SW480 (cell line): ENCODE results near the gene ADPRS.
A peak's percentile ranks its signal among the peaks of the same experiment; 100 is the strongest.

Experiments
- DNase-seq: peaks from one replicate; pipeline ENCODE4 v3.0.0-alpha.2; 2016; ENCODE audit warnings: low spot score

ADPRS gene

GRCh38 chr1:36087233-36088123 is 1.2 kb upstream of the ADPRS start:
- DNase-seq, result no peak

GRCh38 chr1:36088265-36088576 is 471 bp upstream of the ADPRS start:
- no peak for DNase-seq

- peak; percentile 37 for DNase-seq
These were observed 865 bp downstream of the ADPRS start for GRCh38 chr1:36089393-36090121.

- no peak for DNase-seq
These were observed 2.4 kb downstream of the ADPRS start for GRCh38 chr1:36091141-36091540.

- no peak for DNase-seq
These were observed 3.0 kb downstream of the ADPRS start for GRCh38 chr1:36091698-36092097.

- no peak for DNase-seq
These were observed 3.6 kb downstream of the ADPRS start for GRCh38 chr1:36092166-36092797.

- no peak for DNase-seq
These were observed 4.1 kb downstream of the ADPRS start for GRCh38 chr1:36092798-36093185.

- no peak for DNase-seq
These were observed 4.5 kb downstream of the ADPRS start for GRCh38 chr1:36093226-36093625.

GRCh38 chr1:36093929-36094328 is 5.2 kb downstream of the ADPRS start:
- DNase-seq, result no peak

- no peak for DNase-seq
These were observed 5.9 kb downstream of the ADPRS start for GRCh38 chr1:36094621-36095061.

GRCh38 chr1:36095760-36096405 is 7.2 kb downstream of the ADPRS start:
- DNase-seq, result no peak

GRCh38 chr1:36096500-36097432 is 8.1 kb downstream of the ADPRS start:
- DNase-seq, result peak; percentile 9

- DNase-seq, result no peak
These were observed 9.2 kb downstream of the ADPRS start for GRCh38 chr1:36097693-36098585.

- DNase-seq, result no peak
These were observed 10.1 kb downstream of the ADPRS start for GRCh38 chr1:36098650-36099365.

- peak; percentile 58 for DNase-seq
These were observed 11.1 kb downstream of the ADPRS start for GRCh38 chr1:36099681-36100341.

- DNase-seq, result no peak
These were observed 11.7 kb downstream of the ADPRS start for GRCh38 chr1:36100376-36100775.

GRCh38 chr1:36101546-36101945 is 12.9 kb downstream of the ADPRS start:
- DNase-seq, result no peak

- DNase-seq, result no peak
These were observed 17.6 kb downstream of the ADPRS start for GRCh38 chr1:36106269-36106668.

- DNase-seq, result no peak
These were observed 18.7 kb downstream of the ADPRS start for GRCh38 chr1:36107394-36107793.
